Choroid plexus epithelial cell (primary cell): ENCODE results near the gene OLFML3.
"Not testable (repeated sequence)": the region's sequence is repeated elsewhere in the genome, so short reads cannot be mapped to it uniquely, and the experiment has no call there.

Source experiments
- DNase-seq: peaks from one replicate; pipeline ENCODE4 v3.0.0-alpha.2; 2010; ENCODE audit warnings: low read depth
- H3K4me3 ChIP-seq: 2 replicates; pipeline ENCODE4 v1.5.1; 2011; ENCODE audit warnings: low read depth, mild to moderate bottlenecking, control low read depth, low read length, moderate library complexity
- TF ChIP-seq, protein P1 (sequence below): conservative IDR thresholded peaks from 2 replicates; pipeline ENCODE4 v1.5.1; 2011; ENCODE audit warnings: low read depth, mild to moderate bottlenecking, control low read depth, inconsistent platforms, low read length, moderate library complexity

OLFML3 gene

DNA sequence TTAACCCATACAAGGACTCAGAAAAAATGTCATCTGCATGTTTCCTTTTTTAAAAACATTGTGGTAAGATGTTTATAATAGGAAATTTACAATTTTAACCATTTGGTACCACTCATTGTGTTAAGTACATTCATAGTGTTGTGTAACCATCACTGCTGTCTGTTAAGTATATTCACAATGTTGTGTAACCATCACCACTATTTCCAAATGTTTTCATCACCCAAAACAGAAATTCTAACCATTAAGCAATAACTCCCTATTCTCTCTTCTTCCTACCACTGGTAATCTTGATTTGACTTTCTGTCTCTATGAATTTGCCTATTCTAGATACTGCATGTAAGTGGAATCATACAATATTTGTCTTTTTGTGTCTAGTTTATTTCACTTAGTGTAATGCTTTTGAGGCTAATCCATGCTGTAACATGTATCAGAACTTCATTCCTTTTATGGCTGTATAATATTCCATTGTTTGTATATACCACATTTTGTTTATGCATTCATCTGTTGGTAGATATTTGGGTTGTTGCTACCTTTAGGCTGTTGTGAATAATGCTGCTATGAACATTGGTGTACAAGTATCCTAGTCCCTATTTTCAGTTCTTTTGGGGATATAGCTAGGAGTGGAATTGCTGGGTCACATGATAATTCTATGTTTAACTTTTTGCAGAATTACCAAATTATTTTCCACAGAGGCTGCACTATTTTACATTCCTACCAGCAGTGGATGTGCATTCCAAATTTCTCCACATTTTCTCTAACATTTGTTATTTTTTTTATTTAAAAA, 36.1 kb upstream of the OLFML3 start:
- TF ChIP-seq, protein P1, sequence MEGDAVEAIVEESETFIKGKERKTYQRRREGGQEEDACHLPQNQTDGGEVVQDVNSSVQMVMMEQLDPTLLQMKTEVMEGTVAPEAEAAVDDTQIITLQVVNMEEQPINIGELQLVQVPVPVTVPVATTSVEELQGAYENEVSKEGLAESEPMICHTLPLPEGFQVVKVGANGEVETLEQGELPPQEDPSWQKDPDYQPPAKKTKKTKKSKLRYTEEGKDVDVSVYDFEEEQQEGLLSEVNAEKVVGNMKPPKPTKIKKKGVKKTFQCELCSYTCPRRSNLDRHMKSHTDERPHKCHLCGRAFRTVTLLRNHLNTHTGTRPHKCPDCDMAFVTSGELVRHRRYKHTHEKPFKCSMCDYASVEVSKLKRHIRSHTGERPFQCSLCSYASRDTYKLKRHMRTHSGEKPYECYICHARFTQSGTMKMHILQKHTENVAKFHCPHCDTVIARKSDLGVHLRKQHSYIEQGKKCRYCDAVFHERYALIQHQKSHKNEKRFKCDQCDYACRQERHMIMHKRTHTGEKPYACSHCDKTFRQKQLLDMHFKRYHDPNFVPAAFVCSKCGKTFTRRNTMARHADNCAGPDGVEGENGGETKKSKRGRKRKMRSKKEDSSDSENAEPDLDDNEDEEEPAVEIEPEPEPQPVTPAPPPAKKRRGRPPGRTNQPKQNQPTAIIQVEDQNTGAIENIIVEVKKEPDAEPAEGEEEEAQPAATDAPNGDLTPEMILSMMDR = no peak
- H3K4me3 ChIP-seq = no peak overlapping the region
- peak; percentile 68 for DNase-seq

DNA sequence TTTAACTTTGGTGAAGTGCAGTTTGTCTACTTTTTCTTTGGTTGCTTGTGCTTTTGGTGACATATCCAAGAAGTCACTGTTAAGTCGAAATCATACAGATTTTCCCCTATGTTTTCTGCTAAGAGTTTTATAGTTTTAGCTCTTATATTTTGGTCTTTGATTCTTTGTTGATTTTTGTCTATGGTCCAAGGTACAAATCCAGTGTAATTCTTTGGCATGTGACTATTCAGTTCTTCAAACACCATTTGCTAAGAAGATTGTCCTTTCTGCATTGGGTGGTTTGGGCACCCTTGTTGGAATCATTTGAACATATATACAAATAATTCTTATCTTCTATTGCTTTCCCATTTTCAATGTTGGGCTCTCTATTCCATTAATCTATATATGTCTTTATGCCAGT, 33.9 kb upstream of the OLFML3 start:
- TF ChIP-seq, protein P1 = no peak
- H3K4me3 ChIP-seq = no peak overlapping the region
- no peak for DNase-seq

DNA sequence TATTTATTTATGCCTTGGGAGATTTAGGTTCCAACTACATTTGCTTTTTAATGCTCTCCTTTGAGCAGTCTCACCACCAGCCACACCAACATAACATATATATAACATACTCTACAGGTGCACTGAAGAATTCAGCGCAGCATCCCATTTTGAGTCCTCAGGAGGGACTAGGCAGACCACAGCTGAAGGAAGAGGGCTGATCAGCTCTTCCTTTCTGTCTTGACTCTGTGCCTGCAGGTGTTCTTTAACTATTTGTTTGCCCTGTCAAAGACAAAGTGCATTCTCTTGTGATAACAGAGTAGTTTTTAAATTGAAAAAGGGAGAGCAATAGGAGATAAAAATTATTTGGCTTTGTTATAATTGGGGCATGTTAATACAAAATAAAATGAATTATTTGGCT, 33.2 kb upstream of the OLFML3 start:
- TF ChIP-seq, protein P1 = no peak
- no peak for DNase-seq
- H3K4me3 ChIP-seq = no peak overlapping the region

DNA sequence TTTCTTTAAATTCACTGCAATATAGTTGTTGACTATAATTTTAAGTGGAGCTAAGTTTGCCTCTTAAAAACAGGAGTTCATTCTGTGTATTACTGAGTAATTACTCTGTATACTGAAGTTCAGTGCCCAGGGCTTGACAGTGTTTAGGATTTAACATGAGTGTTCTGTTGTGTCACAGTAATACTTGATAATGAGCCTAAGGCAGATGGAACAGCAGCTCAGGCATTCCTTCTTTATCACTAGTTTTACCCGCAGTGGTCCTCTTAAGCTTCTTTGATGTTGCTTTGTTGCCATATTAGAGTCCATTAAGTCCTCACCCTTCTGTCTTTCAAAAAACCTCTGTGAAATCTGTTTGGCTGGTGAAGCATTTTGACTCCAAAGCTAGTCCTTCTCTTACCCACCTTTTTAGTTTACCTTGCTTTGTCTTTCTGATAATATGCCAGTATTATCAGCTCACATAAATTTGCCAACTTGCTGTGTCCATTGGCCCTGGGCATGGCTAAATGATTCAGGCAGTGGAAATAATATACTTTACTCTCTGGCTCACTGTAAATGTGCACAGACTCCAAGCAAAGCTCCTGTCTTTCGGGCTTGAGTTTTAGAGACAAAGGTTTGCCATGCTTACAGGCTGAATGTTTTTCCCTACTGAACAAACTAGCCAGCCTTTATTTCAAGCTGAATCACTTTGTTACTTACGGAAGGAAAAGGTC, 32.4 kb upstream of the OLFML3 start:
- H3K4me3 ChIP-seq = no peak overlapping the region
- no peak for DNase-seq
- TF ChIP-seq, protein P1 = no peak

GRCh38 chr1:113947388-113948107, 31.7 kb upstream of the OLFML3 start:
- TF ChIP-seq, protein P1 = no peak
- no peak overlapping the region for H3K4me3 ChIP-seq
- DNase-seq = no peak

DNA sequence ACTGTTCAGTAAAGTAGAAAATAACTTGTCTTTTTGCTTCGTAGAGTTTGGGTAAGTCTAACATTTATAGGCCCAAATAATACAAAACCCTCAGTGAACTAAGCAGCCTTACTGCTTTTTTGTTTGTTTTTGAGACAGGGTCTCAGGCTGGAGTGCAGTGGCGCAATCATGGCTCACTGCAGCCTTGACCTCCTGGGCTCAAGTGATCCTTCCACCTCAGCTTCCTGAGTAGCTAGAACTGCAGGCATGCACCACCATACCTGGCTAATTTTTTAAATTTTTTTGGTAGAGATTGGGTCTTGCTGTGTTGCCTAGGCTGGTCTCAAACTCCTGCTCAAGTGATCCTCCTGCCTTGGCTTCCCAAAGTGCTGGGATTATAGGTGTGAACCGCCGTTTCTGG, 31.1 kb upstream of the OLFML3 start:
- not testable (repeated sequence) for H3K4me3 ChIP-seq, DNase-seq

GRCh38 chr1:113949007-113949406, 30.3 kb upstream of the OLFML3 start:
- TF ChIP-seq, protein P1 = peak; percentile 56
- DNase-seq = no peak
- H3K4me3 ChIP-seq = no peak overlapping the region
